HG02840 (cell line): ENCODE data around the gene LMBRD1.

ENCODE experiments used
- ATAC-seq: cut with Tn5 transposase; IDR thresholded peaks from one replicate; pipeline ENCODE4 v1.9.1; 2021; ENCODE audit warnings: mild to moderate bottlenecking, moderate library complexity, moderate number of reproducible peaks; ENCODE audit not compliant: unreplicated experiment, low FRiP score

LMBRD1 gene

GRCh38 chr6:69650703-69651102 lies 146.1 kb downstream of the LMBRD1 start:
- ATAC-seq, result no peak

- ATAC-seq, result no peak
These were observed 149.1 kb downstream of the LMBRD1 start for GRCh38 chr6:69647726-69648125.

- no peak for ATAC-seq
These were observed 153.1 kb downstream of the LMBRD1 start for GRCh38 chr6:69643688-69644087.

GRCh38 chr6:69632932-69633331 lies 163.9 kb downstream of the LMBRD1 start:
- no peak for ATAC-seq

- no peak for ATAC-seq
These were observed 165.1 kb downstream of the LMBRD1 start for GRCh38 chr6:69631552-69632346.

- no peak for ATAC-seq
These were observed 166.0 kb downstream of the LMBRD1 start for GRCh38 chr6:69630767-69631166.

GRCh38 chr6:69627625-69628024 lies 169.2 kb downstream of the LMBRD1 start:
- ATAC-seq, result no peak

- no peak for ATAC-seq
These were observed 171.9 kb downstream of the LMBRD1 start for GRCh38 chr6:69624944-69625343.
